ENCODE measurements around the gene NKX2-1.
A peak's percentile ranks its signal among the peaks of the same experiment; 100 is the strongest.

DNA sequence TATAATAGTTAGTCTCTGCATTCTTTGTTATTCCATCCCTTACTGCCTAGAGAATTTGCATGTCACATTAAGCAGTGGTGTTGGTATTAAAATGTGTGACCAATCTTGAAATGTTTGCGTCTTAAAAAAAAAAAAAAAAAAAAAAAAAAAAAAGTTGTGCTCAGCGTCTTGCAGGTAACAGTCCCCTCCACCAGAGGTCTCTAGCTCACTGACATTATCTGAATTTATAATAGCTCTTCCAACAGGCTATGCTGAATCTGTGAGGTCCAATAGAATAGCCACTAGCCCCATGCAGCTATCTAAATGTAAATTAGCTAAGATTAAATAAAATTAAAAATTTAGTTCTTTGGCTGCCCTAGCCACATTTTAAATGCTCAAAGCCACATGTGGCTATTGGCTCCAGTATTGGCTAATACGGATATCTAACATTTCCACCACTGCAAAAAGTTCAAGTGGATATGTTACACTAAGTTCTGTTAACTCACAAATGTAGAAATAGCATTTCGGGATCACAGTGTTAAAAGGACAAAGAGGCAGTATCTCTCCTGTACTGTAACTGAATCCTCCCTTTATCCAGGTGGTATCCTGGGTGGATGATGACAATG is 33.7 kb upstream of the NKX2-1 start:
- TF ChIP-seq POLR2A (IDR thresholded peaks at IDR 0.05; ENCODE audit: low read depth, low read length) = no peak
- TF ChIP-seq, protein P1, sequence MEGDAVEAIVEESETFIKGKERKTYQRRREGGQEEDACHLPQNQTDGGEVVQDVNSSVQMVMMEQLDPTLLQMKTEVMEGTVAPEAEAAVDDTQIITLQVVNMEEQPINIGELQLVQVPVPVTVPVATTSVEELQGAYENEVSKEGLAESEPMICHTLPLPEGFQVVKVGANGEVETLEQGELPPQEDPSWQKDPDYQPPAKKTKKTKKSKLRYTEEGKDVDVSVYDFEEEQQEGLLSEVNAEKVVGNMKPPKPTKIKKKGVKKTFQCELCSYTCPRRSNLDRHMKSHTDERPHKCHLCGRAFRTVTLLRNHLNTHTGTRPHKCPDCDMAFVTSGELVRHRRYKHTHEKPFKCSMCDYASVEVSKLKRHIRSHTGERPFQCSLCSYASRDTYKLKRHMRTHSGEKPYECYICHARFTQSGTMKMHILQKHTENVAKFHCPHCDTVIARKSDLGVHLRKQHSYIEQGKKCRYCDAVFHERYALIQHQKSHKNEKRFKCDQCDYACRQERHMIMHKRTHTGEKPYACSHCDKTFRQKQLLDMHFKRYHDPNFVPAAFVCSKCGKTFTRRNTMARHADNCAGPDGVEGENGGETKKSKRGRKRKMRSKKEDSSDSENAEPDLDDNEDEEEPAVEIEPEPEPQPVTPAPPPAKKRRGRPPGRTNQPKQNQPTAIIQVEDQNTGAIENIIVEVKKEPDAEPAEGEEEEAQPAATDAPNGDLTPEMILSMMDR (IDR thresholded peaks at IDR 0.05 in 2 of 3, conservative IDR thresholded peaks at IDR 0.05 in 1 of 3; ENCODE audit: control insufficient read depth in 2 of 3, extremely low read depth in 1 of 3, insufficient read depth in 1 of 3, low read depth in 3 of 3, low read length in 3 of 3) = peak; percentile 48 to 71 (median 62); a peak in 5 of 6 replicates
- TF ChIP-seq E2F4 (IDR thresholded peaks at IDR 0.05; ENCODE audit: low read depth, low read length) = no peak
- no peak for TF ChIP-seq CREM (IDR thresholded peaks at IDR 0.05; ENCODE audit: low read depth)
- TF ChIP-seq NBN (IDR thresholded peaks at IDR 0.05) = no peak
- TF ChIP-seq, protein P2, sequence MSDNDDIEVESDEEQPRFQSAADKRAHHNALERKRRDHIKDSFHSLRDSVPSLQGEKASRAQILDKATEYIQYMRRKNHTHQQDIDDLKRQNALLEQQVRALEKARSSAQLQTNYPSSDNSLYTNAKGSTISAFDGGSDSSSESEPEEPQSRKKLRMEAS (IDR thresholded peaks at IDR 0.05; ENCODE audit: low read depth, low read length) = no peak
- TF ChIP-seq MXI1 (IDR thresholded peaks at IDR 0.05; ENCODE audit: low read depth, low read length) = no peak

All from GM12878 (cell line).